ENCODE data around the gene CPTP. TPM values are rescaled to one million over a fixed set of nuclear protein-coding genes. Genes with fewer than 3 reads are reported as not detected.

CPTP gene
- total RNA-seq, 2 donors from 2014 or later, result 45.4 to 60.2 TPM

DNA sequence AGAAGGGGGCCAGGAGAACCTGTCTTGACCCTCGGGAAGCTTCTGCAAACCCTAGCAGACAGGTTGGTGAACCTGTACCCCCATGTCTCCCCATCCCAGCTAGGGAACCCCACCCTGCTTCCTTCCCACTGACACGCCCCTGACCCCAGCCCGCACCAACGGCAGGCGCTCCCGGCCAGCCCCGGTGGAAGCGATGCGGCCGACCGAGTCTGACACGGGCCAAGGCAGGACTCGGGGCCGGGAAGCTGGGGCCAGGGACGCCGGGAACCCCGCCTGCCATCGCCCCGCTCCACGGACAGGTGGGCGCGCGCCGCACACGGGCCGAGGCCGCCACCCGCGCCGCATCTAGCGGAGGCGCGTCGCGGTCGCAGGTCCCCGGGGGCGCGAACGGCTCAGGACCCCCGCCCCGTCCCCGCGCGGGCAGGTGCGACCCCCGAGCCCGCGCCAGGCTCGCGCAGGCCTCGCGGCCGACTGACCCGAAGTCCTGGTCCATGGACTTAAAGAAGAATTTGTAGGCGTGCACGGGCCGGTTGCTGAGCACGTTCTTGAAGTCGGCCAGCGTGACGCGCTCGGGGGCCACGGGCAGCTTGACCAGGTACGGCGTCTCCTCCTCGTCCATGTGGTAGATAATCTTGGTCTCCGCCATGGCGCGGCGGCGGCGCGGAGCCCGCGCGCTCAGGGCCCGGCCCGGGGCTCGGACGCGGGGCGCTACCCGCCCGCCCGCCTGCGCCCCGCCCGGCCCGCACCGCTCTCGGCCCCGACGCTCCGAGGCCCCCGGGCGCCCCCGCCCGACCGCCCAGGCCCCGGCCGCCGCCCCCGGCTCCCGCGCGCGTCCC is 24.0 kb downstream of the CPTP start:
- H3K4me3 ChIP-seq, result peak overlapping the region; percentile 41

DNA sequence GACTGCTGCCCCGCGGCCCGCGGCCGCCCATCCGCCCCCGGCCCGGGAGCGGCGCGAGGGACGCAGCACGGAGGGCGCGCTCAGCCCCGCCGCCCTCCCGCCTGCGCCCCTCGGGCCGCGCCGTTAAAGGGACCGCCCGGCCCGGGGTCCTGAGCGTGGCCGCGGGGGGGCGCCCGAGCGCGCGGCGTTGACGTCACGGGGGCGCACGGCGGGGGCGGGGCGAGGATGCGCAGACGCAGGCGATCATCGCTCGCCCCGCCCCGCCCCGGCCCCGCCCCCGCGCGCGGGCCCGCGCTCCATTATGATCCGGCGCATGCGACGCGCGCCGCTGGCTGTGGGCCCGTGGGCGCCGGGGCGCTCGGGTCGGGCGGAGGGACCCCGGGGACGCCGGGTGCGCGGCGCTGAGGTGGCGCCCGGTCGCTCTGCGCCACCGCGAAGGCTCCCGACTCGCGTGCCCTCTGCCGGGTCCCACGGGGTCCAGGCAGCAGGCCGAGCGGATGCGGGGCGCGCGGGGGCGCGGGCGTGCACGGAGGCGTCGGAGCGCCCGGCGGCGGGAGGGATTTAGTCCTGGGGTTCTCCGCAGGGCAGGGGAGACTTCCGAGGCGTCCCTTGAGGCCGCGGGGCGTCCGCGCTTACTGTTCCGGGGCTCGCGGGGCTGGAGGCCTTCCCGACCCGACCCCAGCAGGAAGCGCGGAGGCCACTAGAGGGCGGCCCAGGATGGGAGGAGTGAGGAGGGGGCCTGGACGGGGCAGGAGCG is 24.8 kb downstream of the CPTP start, which contains the start of gene DVL1:
Gene DVL1, minus strand, starts transcription at position 163 of the 757 bp plus-strand sequence. CDS start 353 bp downstream, outside the sequence.
- peak; percentile 76 for DNase-seq
- peaks cover 17% of the 10 kb centered on the region for H3K4me1 ChIP-seq
- intact Hi-C loops (cut with DNase I), result no loop called here
- peak within 1 kb of the TSS; percentile 59 for H3K4me3 ChIP-seq
- peak; percentile 25 for TF ChIP-seq CTCF (IDR thresholded peaks at IDR 0.05)
- peaks cover 14% of the 10 kb centered on the region for H3K27me3 ChIP-seq
- H3K9ac ChIP-seq (ENCODE audit: low read depth in 2 of 2, low read length in 2 of 2), result peak within 1 kb of the TSS; percentile 92 to 94
- no peaks in the 10 kb centered on the region for H3K36me3 ChIP-seq
- H3K27ac ChIP-seq, result peak within 1 kb of the TSS; percentile 79
- no peaks in the 10 kb centered on the region for H3K9me3 ChIP-seq

More for the DNA sequence above, 24.0 kb downstream of the CPTP start:
- peaks cover 17% of the 10 kb centered on the region for H3K4me1 ChIP-seq
- H3K9me3 ChIP-seq, result no peaks in the 10 kb centered on the region
- H3K27ac ChIP-seq, result peak overlapping the region; percentile 79
- H3K9ac ChIP-seq (ENCODE audit: low read depth in 2 of 2, low read length in 2 of 2), result peak overlapping the region; percentile 92 to 94
- no peak for DNase-seq
- H3K27me3 ChIP-seq, result peaks cover 6% of the 10 kb centered on the region
- no peaks in the 10 kb centered on the region for H3K36me3 ChIP-seq
- no peak for TF ChIP-seq CTCF (IDR thresholded peaks at IDR 0.05)
- intact Hi-C loops (cut with DNase I), result no loop called here

DNA sequence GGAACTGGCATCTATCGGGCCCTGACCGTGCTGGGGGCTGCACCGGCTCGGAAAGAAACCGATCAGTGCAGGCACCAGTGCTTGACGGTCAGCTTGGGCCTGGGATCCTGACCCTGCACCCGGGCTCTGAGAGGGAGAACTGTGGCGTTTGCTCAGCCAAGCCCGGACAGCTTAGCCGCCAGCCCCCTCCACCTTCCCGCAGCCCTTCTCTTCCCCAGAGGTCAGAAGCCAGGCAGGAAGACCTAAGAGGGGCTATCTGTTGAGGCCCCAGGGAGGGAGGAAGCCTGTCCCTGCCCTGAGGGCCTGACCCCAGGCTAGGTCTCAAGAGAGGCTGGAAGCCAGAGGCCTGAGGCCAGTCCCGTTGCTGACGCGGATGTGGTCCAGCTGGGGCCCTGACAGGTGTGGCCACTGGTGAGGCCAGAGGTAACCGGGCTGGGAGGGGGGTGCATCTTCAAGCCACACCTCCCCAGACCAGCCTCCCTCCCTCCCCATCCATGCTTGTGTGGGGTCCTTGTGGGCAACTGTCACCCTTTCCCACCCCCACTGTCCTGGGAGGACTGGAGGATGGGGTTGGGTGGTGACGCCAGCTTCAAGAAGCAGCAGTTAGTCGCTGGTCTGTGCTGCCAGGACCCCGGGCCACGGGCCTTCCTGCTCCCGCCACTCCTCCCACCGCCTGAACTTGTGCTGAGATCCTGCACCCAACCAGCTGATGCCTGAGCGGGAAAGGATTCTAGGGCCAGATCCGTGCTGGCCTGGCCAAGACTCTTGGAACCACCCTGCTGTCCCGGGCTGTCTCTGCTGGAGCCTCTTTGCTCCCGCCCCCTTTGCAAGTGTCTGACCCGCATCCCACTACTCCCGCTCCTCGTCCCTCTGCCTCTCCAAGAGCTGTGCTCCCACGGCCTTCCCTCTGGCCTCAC is 27.2 kb downstream of the CPTP start:
- Histone ChIP-seq H3K9me3 (no peaks in the 10 kb centered on the region), H3K27ac (no peak overlapping the region), H3K36me3 (no peaks in the 10 kb centered on the region), H3K4me1 (peaks cover 8% of the 10 kb centered on the region), H3K27me3 (peaks cover 25% of the 10 kb centered on the region), H3K4me3 (no peak overlapping the region), H3K9ac (ENCODE audit: low read depth in 2 of 2, low read length in 2 of 2) (peak overlapping the region in 1 of 2 donors; percentile 43)
- TF ChIP-seq CTCF (IDR thresholded peaks at IDR 0.05), result no peak
- intact Hi-C loops (cut with DNase I), result no loop called here
- DNase-seq, result no peak

- H3K27me3 ChIP-seq, result peaks cover 25% of the 10 kb centered on the region
- no peak overlapping the region for H3K4me3 ChIP-seq
- H3K27ac ChIP-seq, result no peak overlapping the region
- peaks cover under 1% of the 10 kb centered on the region for H3K4me1 ChIP-seq
- no peak for DNase-seq
- H3K36me3 ChIP-seq, result no peaks in the 10 kb centered on the region
- intact Hi-C loops (cut with DNase I), result no loop called here
- no peaks in the 10 kb centered on the region for H3K9me3 ChIP-seq
- TF ChIP-seq CTCF (IDR thresholded peaks at IDR 0.05), result no peak
- H3K9ac ChIP-seq (ENCODE audit: low read depth in 2 of 2, low read length in 2 of 2), result no peak overlapping the region
Measured at GRCh38 chr1:1352786-1353388, 28.3 kb downstream of the CPTP start.

Measured in colonic mucosa (tissue), 4 donors.